Hepatocyte (in vitro differentiated cells): ENCODE data around the gene GRN. TPM values are rescaled to one million over a fixed set of nuclear protein-coding genes. Genes with fewer than 3 reads are reported as not detected.

Source experiments
- DNase-seq: peaks from one replicate; pipeline ENCODE4 v3.0.0-alpha.2; 2016; ENCODE audit warnings: low spot score
- H2AFZ ChIP-seq: fragments of 200-600 bp; sonication (generic); 2 replicates; pipeline ENCODE4 v1.6.0; 2016; ENCODE audit warnings: antibody characterized with exemption, mild to moderate bottlenecking
- H3K27ac ChIP-seq: fragments of 200-600 bp; sonication (generic); 2 replicates; pipeline ENCODE4 v1.5.1; 2016; ENCODE audit warnings: mild to moderate bottlenecking
- H3K27me3 ChIP-seq: fragments of 200-600 bp; sonication (generic); 2 replicates; pipeline ENCODE4 v1.6.1; 2016
- H3K36me3 ChIP-seq: fragments of 200-600 bp; sonication (generic); replicated peaks from 2 replicates; pipeline ENCODE4 v1.5.1; 2016; ENCODE audit warnings: low read depth; ENCODE audit not compliant: insufficient read depth
- H3K4me1 ChIP-seq: fragments of 200-600 bp; sonication (generic); 2 replicates; pipeline ENCODE4 v1.5.1; 2016; ENCODE audit warnings: mild to moderate bottlenecking, moderate library complexity; ENCODE audit not compliant: insufficient read depth
- H3K4me2 ChIP-seq: fragments of 200-600 bp; sonication (generic); 2 replicates; pipeline ENCODE4 v1.6.0; 2016
- H3K4me3 ChIP-seq: fragments of 200-600 bp; sonication (generic); 2 replicates; pipeline ENCODE4 v1.5.1; 2016; ENCODE audit warnings: mild to moderate bottlenecking
- H3K79me2 ChIP-seq: fragments of 200-600 bp; sonication (generic); 2 replicates; pipeline ENCODE4 v1.6.0; 2017; ENCODE audit warnings: mild to moderate bottlenecking
- H3K9me2 ChIP-seq: fragments of 200-600 bp; sonication (generic); replicated peaks from 2 replicates; pipeline ENCODE4 v1.6.0; 2017; ENCODE audit warnings: mild to moderate bottlenecking; ENCODE audit not compliant: insufficient read depth
- H3K9me3 ChIP-seq: fragments of 200-600 bp; sonication (generic); 2 replicates; pipeline ENCODE4 v1.5.1; 2016; ENCODE audit warnings: low read depth, mild to moderate bottlenecking
- H4K20me1 ChIP-seq: fragments of 200-600 bp; sonication (generic); 2 replicates; pipeline ENCODE4 v1.6.0; 2016; ENCODE audit warnings: mild to moderate bottlenecking; ENCODE audit not compliant: insufficient read depth, poor library complexity, severe bottlenecking
- EZH2 ChIP-seq: fragments of 200-600 bp; sonication (generic); IDR thresholded peaks from 2 replicates; pipeline ENCODE4 v1.6.1; 2016; ENCODE audit warnings: antibody characterized with exemption, mild to moderate bottlenecking, borderline replicate concordance
- EZH2phosphoT487 ChIP-seq: fragments of 200-600 bp; sonication (generic); IDR thresholded peaks from one replicate; pipeline ENCODE4 v1.6.1; 2018; ENCODE audit warnings: antibody characterized with exemption, mild to moderate bottlenecking, low read depth, moderate library complexity; ENCODE audit not compliant: unreplicated experiment, severe bottlenecking
- WGBS: methylation state at CpG from one replicate; pipeline ENCODE4 v1.1.6; 2016; ENCODE audit warnings: low lambda C conversion rate; ENCODE audit errors: missing lambda C conversion rate; 5-methylcytosine and 5-hydroxymethylcytosine counted together
- polyA plus RNA-seq: library from polyadenylated mRNA; unstranded; fragments of >200 nt; fragmentation: Nextera tagmentation; extraction: Ambion mirVana; gene quantifications from 2 replicates; pipeline ENCODE4 v1.2.1, GENCODE V29; 2016
- total RNA-seq: library from RNA; depleted of rRNA; stranded (reverse); fragments of >200 nt; gene quantifications from 2 replicates; pipeline ENCODE4 v1.2.3, GENCODE V29; 2014
- TF ChIP-seq, protein P1 (sequence below): fragments of 200-600 bp; sonication (generic); IDR thresholded peaks from 2 replicates; pipeline ENCODE4 v1.5.1; 2016; ENCODE audit warnings: antibody characterized with exemption, mild to moderate bottlenecking; ENCODE audit not compliant: poor library complexity

Gene GRN
- total RNA-seq, result 210 and 299 TPM in 2 replicates
- 785 and 828 TPM in 2 replicates for polyA plus RNA-seq

DNA sequence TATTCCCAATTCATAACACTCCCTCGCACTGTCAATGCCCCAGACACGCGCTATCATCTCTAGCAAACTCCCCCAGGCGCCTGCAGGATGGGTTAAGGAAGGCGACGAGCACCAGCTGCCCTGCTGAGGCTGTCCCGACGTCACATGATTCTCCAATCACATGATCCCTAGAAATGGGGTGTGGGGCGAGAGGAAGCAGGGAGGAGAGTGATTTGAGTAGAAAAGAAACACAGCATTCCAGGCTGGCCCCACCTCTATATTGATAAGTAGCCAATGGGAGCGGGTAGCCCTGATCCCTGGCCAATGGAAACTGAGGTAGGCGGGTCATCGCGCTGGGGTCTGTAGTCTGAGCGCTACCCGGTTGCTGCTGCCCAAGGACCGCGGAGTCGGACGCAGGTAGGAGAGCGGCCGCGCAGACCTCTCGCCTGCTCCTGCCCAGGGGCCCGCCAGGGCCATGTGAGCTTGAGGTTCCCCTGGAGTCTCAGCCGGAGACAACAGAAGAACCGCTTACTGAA is at the start of gene GRN:
TSS of gene GRN (plus strand) at position 364 of the 515 bp plus-strand sequence. CDS start 3,863 bp downstream, outside the sequence.
- H2AFZ ChIP-seq, result peak within 1 kb of the TSS; percentile 61
- no peaks in the 10 kb centered on the region for H3K36me3 ChIP-seq
- peaks cover 15% of the 10 kb centered on the region for H3K79me2 ChIP-seq
- peak within 1 kb of the TSS; percentile 89 for H3K4me2 ChIP-seq
- H4K20me1 ChIP-seq, result no peaks in the 10 kb centered on the region
- H3K4me3 ChIP-seq, result peak within 1 kb of the TSS; percentile 70
- H3K27ac ChIP-seq, result peak within 1 kb of the TSS; percentile 76
- H3K9me3 ChIP-seq, result no peaks in the 10 kb centered on the region
- peak; percentile 98 for DNase-seq
- H3K4me1 ChIP-seq, result no peaks in the 10 kb centered on the region
- no peaks in the 10 kb centered on the region for H3K27me3 ChIP-seq
- no peaks in the 10 kb centered on the region for H3K9me2 ChIP-seq
- WGBS, result under 1% methylated on average over 26 of the region's 26 CpGs
- no peak for TF ChIP-seq EZH2phosphoT487
- TF ChIP-seq, protein P1, sequence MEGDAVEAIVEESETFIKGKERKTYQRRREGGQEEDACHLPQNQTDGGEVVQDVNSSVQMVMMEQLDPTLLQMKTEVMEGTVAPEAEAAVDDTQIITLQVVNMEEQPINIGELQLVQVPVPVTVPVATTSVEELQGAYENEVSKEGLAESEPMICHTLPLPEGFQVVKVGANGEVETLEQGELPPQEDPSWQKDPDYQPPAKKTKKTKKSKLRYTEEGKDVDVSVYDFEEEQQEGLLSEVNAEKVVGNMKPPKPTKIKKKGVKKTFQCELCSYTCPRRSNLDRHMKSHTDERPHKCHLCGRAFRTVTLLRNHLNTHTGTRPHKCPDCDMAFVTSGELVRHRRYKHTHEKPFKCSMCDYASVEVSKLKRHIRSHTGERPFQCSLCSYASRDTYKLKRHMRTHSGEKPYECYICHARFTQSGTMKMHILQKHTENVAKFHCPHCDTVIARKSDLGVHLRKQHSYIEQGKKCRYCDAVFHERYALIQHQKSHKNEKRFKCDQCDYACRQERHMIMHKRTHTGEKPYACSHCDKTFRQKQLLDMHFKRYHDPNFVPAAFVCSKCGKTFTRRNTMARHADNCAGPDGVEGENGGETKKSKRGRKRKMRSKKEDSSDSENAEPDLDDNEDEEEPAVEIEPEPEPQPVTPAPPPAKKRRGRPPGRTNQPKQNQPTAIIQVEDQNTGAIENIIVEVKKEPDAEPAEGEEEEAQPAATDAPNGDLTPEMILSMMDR, result no peak
- TF ChIP-seq EZH2, result no peak

DNA sequence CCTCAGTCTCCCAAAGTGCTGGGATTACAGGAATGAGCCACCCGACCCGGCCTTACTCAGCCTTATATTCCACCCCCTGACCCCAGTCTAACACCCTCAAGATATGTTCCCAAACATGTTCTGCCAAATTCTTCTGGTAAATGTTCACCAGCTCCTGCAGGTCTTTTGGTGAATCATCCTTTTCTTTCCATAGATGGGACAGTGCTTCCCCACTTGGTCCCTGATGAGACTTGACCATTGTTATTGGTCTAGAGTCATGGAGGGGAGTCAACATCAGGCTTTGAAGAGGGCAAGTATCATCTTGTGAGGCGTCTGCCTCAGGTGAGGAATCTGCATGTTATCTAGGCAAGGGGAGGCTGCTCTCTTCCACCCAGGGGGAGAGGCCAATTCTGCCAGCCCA is 47.1 kb upstream of the GRN start:
- Histone ChIP-seq H3K27ac (no peak overlapping the region), H3K4me2 (no peak overlapping the region), H3K4me1 (no peaks in the 10 kb centered on the region), H3K4me3 (no peak overlapping the region), H3K79me2 (no peaks in the 10 kb centered on the region), H4K20me1 (no peaks in the 10 kb centered on the region), H3K9me3 (no peaks in the 10 kb centered on the region), H3K36me3 (no peaks in the 10 kb centered on the region), H3K27me3 (no peaks in the 10 kb centered on the region), H2AFZ (no peak overlapping the region), H3K9me2 (no peaks in the 10 kb centered on the region)
- 72% methylated on average over 3 of the region's 3 CpGs for WGBS
- no peak for DNase-seq
- TF ChIP-seq EZH2phosphoT487 (no peak), EZH2 (no peak)
- TF ChIP-seq, protein P1, result no peak

DNA sequence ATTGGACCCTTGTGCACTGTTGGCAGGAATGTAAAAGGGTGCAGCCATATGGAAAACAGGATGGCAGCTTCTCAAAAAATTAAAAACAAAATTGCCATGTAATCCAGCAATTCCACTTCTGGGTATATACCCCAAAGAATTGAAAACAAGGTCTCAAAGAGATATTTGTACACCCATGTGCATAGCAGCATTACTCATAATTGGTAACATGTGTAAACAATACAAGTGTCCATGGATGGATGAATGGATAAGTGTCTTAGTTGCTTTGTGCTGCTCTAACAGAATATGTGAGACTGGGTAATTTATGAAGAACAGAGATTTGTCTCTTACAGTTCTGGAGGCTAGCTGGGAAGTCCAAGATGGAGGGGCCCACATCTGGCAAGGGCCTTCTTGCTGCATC is 40.5 kb upstream of the GRN start:
- peaks cover 15% of the 10 kb centered on the region for H3K27me3 ChIP-seq
- no peaks in the 10 kb centered on the region for H3K36me3 ChIP-seq
- no peaks in the 10 kb centered on the region for H3K9me3 ChIP-seq
- no peak for DNase-seq
- no peak overlapping the region for H3K27ac ChIP-seq
- TF ChIP-seq EZH2 (no peak), EZH2phosphoT487 (no peak)
- TF ChIP-seq, protein P1, result no peak
- H3K79me2 ChIP-seq, result no peaks in the 10 kb centered on the region
- H2AFZ ChIP-seq, result no peak overlapping the region
- no peak overlapping the region for H3K4me3 ChIP-seq
- no peaks in the 10 kb centered on the region for H4K20me1 ChIP-seq
- no peak overlapping the region for H3K4me2 ChIP-seq
- H3K4me1 ChIP-seq, result peaks cover 9% of the 10 kb centered on the region
- no peaks in the 10 kb centered on the region for H3K9me2 ChIP-seq
